Osteoblast (primary cell): ENCODE measurements around the gene HOXB5. TPM values are rescaled to one million over a fixed set of nuclear protein-coding genes. Genes with fewer than 3 reads are reported as not detected.

ENCODE experiments used
- DNase-seq: peaks from one replicate; pipeline ENCODE4 v3.0.0; 2011; ENCODE audit warnings: low spot score, mixed read lengths; ENCODE audit not compliant: insufficient read length; ENCODE audit errors: missing footprints
- H2AFZ ChIP-seq: 2 replicates; pipeline ENCODE4 v1.6.0; 2011; ENCODE audit warnings: mild to moderate bottlenecking, low read length
- H3K27ac ChIP-seq: 2 replicates; pipeline ENCODE4 v1.5.1; 2011; ENCODE audit warnings: mild to moderate bottlenecking, low read depth, low read length, moderate library complexity
- H3K27me3 ChIP-seq: 2 replicates; pipeline ENCODE4 v1.6.0; 2012; ENCODE audit warnings: mild to moderate bottlenecking, control low read depth, inconsistent platforms, low read length, moderate library complexity; ENCODE audit not compliant: insufficient read depth
- H3K36me3 ChIP-seq: 2 replicates; pipeline ENCODE4 v1.5.1; 2011; ENCODE audit warnings: mild to moderate bottlenecking, low read length, control low read depth, moderate library complexity; ENCODE audit not compliant: insufficient read depth
- H3K4me1 ChIP-seq: 2 replicates; pipeline ENCODE4 v1.5.1; 2011; ENCODE audit warnings: mild to moderate bottlenecking, low read length, control low read depth, moderate library complexity; ENCODE audit not compliant: insufficient read depth
- H3K4me2 ChIP-seq: 2 replicates; pipeline ENCODE4 v1.6.0; 2011; ENCODE audit warnings: mild to moderate bottlenecking, low read length; ENCODE audit not compliant: insufficient read depth
- H3K4me3 ChIP-seq: fragments of 200-600 bp; sonication (generic); 3 replicates; pipeline ENCODE4 v1.5.1; 2012; ENCODE audit warnings: mild to moderate bottlenecking, low read length, inconsistent platforms; ENCODE audit not compliant: insufficient read depth
- H3K79me2 ChIP-seq: 2 replicates; pipeline ENCODE4 v1.6.0; 2012; ENCODE audit warnings: mild to moderate bottlenecking, low read length, control low read depth, inconsistent platforms; ENCODE audit not compliant: insufficient read depth
- H3K9me3 ChIP-seq: 2 replicates; pipeline ENCODE4 v1.5.1; 2011; ENCODE audit warnings: low read depth, low read length, control low read depth
- H4K20me1 ChIP-seq: 2 replicates; pipeline ENCODE4 v1.6.0; 2012; ENCODE audit warnings: mild to moderate bottlenecking, low read length, control low read depth; ENCODE audit not compliant: insufficient read depth
- total RNA-seq: library from RNA; depleted of rRNA; stranded (reverse); fragments of >200 nt; gene quantifications from 2 replicates; pipeline ENCODE4 v1.2.3, GENCODE V29; 2012
- TF ChIP-seq, protein P1 (sequence below): IDR thresholded peaks from 2 replicates; pipeline ENCODE4 v1.5.1; 2011; ENCODE audit warnings: mild to moderate bottlenecking, low read depth, low read length, moderate library complexity; ENCODE audit errors: extremely low read depth

HOXB5 gene
- total RNA-seq, 1 donor = not detected

DNA sequence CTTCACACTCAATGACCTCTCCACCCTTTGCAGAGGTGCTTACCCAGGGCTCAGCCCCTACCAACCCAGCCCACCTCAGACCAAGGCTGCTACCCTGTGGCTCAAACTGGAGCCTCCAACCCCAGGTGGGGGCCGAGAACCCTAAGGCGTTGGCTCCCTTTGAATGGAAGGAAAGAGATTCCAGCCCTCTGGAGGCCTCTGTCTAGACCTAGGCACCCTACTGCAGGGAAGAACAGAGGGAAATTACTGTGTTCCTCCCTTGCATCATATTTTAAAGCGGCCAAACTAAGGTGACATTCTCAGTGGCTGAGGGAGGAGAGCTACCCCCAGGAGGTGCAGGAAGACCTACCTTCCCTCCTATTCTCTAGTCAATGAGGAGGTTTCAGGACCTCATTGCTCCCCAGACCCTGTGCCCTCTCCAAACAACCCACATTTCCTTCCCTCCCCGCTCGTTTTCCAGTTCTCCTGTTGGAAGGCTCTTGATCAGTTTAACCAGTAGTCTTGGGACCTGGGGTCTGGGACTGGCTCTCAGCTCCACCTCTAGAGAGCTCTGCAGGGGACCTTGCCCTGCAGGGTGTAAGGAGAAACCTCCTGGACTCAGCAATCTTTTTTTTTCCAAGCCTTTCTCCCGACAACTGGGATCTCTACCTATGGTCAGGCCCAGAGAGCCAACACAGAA, 27.0 kb upstream of the HOXB5 start:
- peaks cover 13% of the 10 kb centered on the region for H4K20me1 ChIP-seq
- H3K9me3 ChIP-seq = no peaks in the 10 kb centered on the region
- H3K27ac ChIP-seq = no peak overlapping the region
- no peak for DNase-seq
- H3K4me1 ChIP-seq = no peaks in the 10 kb centered on the region
- peaks cover 100% of the 10 kb centered on the region for H3K27me3 ChIP-seq
- TF ChIP-seq, protein P1, sequence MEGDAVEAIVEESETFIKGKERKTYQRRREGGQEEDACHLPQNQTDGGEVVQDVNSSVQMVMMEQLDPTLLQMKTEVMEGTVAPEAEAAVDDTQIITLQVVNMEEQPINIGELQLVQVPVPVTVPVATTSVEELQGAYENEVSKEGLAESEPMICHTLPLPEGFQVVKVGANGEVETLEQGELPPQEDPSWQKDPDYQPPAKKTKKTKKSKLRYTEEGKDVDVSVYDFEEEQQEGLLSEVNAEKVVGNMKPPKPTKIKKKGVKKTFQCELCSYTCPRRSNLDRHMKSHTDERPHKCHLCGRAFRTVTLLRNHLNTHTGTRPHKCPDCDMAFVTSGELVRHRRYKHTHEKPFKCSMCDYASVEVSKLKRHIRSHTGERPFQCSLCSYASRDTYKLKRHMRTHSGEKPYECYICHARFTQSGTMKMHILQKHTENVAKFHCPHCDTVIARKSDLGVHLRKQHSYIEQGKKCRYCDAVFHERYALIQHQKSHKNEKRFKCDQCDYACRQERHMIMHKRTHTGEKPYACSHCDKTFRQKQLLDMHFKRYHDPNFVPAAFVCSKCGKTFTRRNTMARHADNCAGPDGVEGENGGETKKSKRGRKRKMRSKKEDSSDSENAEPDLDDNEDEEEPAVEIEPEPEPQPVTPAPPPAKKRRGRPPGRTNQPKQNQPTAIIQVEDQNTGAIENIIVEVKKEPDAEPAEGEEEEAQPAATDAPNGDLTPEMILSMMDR = no peak
- no peak overlapping the region for H2AFZ ChIP-seq
- H3K36me3 ChIP-seq = no peaks in the 10 kb centered on the region
- H3K4me2 ChIP-seq = no peak overlapping the region
- no peak overlapping the region for H3K4me3 ChIP-seq
- no peaks in the 10 kb centered on the region for H3K79me2 ChIP-seq

DNA sequence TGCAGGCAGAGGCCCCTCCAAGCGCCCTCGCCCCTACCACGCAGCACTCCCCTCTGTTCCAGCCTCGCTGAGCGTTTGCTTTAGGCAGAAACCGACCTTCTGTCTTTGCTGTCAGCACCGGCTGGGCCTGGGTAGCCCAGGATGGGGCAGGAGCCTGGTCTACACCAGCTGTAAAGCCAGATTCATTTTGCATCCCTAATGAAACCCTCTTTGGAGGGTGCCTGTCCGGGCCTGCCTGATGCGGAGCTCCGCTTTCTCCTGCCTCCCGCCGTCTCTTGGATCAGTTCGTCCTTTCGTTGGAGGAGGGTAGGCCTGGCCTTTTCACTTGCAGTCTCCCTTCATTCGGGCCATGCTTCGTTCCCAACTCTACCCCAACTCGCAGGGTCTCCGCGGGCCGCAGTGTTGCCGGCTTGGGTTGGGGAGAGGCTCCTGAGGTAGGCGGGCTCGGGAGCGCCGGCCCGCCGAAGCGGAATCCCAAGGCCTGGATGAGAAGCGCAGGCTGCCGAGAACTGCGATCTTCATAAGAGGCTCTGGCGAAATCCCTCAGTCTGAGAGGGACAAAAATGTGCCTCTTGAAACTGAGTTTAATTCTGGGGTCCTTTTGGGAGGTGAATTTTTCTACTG, 26.4 kb upstream of the HOXB5 start:
- DNase-seq = no peak
- Histone ChIP-seq H3K36me3 (no peaks in the 10 kb centered on the region), H3K4me2 (no peak overlapping the region), H3K27ac (no peak overlapping the region), H3K27me3 (peaks cover 100% of the 10 kb centered on the region), H3K4me3 (no peak overlapping the region), H3K4me1 (no peaks in the 10 kb centered on the region), H2AFZ (no peak overlapping the region), H3K79me2 (no peaks in the 10 kb centered on the region), H4K20me1 (peaks cover 13% of the 10 kb centered on the region), H3K9me3 (no peaks in the 10 kb centered on the region)
- TF ChIP-seq, protein P1 = no peak

DNA sequence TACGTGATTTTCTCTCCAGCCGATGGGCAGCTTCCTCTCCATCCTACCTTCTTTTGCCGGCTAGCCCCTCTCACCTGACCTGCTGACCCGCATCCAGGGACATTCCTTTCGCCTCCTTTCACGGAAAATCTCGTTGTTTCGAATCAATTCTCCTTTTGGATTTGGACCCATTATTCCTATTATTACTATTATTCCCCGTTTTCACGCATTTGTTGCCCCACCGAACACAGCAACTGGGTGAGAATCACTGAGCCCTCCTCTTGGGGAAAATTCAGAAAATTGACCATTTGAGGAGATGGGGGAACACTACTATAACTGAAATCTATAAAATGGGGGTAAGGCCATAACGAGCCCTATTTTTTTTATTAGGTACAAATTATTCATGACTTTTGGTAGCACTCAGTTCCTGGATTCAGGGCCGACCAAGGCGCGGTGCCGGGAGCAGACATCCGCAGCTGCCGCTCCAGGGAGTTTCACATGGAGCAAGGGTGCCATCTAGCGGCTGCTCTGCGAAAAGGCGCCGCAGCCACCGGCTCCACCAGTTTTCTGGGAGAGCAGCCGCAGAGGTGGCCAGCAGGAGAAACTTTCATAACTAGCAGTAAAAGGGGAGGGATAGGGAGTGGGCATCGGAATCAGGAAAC, 24.8 kb upstream of the HOXB5 start:
- no peak overlapping the region for H3K27ac ChIP-seq
- no peak overlapping the region for H2AFZ ChIP-seq
- H4K20me1 ChIP-seq = peaks cover 13% of the 10 kb centered on the region
- H3K36me3 ChIP-seq = no peaks in the 10 kb centered on the region
- H3K79me2 ChIP-seq = no peaks in the 10 kb centered on the region
- peak; percentile 100 for DNase-seq
- H3K4me1 ChIP-seq = no peaks in the 10 kb centered on the region
- TF ChIP-seq, protein P1 = peak; percentile 92
- H3K9me3 ChIP-seq = no peaks in the 10 kb centered on the region
- H3K4me2 ChIP-seq = no peak overlapping the region
- no peak overlapping the region for H3K4me3 ChIP-seq
- peaks cover 98% of the 10 kb centered on the region for H3K27me3 ChIP-seq

DNA sequence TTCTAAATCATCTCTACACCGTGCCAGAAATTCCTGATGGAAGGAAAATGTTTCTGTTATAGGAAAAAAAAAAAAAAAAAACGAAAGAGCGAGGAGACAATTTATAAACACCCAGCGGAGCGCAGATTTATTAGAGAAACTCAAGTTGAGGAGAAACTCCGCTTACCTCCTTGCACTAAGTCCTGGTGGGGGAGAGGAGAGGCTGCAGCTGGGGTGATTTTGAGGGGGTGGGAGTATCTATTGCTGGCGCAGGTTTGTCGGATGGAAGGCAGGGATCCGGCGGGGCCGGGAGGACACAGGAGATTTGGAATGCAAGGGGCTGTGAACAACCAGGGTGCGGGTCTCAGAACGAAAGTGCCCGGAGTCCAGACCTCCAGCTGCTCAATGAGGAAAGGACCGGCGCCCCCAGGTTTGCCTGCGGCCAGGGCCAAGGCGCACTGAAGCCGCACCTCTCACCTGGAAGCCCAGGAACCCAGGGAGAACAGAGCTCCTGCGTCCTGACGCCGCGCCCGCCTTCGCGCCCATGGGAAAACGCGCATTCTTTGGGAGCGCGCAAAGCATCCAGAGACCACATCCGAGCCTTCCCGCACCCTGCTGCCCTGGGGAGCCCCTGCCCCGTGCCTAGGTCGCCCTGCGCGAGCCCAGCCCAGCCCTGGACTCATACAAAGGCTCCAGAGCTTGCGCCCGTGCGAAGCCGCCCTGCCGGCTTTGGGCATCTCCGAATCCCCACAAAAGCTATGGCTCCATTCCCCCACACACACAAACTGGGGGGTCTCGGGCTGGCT, 24.1 kb upstream of the HOXB5 start:
- DNase-seq = no peak
- H3K36me3 ChIP-seq = no peaks in the 10 kb centered on the region

More for the DNA sequence above, 24.1 kb upstream of the HOXB5 start:
- H3K27me3 ChIP-seq = peaks cover 97% of the 10 kb centered on the region
- no peaks in the 10 kb centered on the region for H3K4me1 ChIP-seq
- no peaks in the 10 kb centered on the region for H3K9me3 ChIP-seq
- H4K20me1 ChIP-seq = peaks cover 13% of the 10 kb centered on the region
- H3K4me3 ChIP-seq = no peak overlapping the region
- H3K4me2 ChIP-seq = no peak overlapping the region
- TF ChIP-seq, protein P1 = no peak
- H3K27ac ChIP-seq = no peak overlapping the region
- no peaks in the 10 kb centered on the region for H3K79me2 ChIP-seq
- no peak overlapping the region for H2AFZ ChIP-seq
